PC-3 (cell line): Measurements from ENCODE around the gene ZDHHC1. TPM values are rescaled to one million over a fixed set of nuclear protein-coding genes. Genes with fewer than 3 reads are reported as not detected.

ENCODE experiments used
- ATAC-seq: fragments of 200-7000 bp; cut with Tn5 transposase; 2 replicates; pipeline ENCODE4 v1.9.1; 2020; ENCODE audit warnings: mild to moderate bottlenecking, moderate library complexity
- BruUV-seq: library from RNA; stranded (reverse); fragments of 400-500 nt; replicated peaks from 2 replicates; lab custom pipeline; 2021; lab: Mats Ljungman, UMichigan
- CTCF ChIA-PET: fragments of 300-600 bp; sonication (Branson Sonifier 250); formaldehyde crosslinking; loops from one replicate; lab custom pipeline; 2022; ENCODE audit warnings: antibody characterized with exemption; lab: Charles Lee
- POLR2A ChIA-PET: fragments of 300-600 bp; sonication (Branson Sonifier 250); formaldehyde crosslinking; loops from one replicate; lab custom pipeline; 2022; ENCODE audit warnings: antibody characterized with exemption; ENCODE audit not compliant: unreplicated experiment; lab: Charles Lee
- DNase-seq: peaks from one replicate; pipeline ENCODE4 v3.0.0-alpha.2; 2015
- H2AFZ ChIP-seq: fragments of 300-600 bp; sonication (generic); 2 replicates; pipeline ENCODE4 v1.6.0; 2016; ENCODE audit warnings: antibody characterized with exemption, low read length
- H3F3A ChIP-seq: fragments of 300-600 bp; sonication (generic); one replicate; pipeline ENCODE4 v1.6.0; 2017; ENCODE audit warnings: antibody characterized with exemption, low read length, control low read depth, mild to moderate bottlenecking; ENCODE audit not compliant: unreplicated experiment
- H3K27ac ChIP-seq: fragments of 300-600 bp; sonication (generic); 2 replicates; pipeline ENCODE4 v1.5.1; 2016; ENCODE audit warnings: mild to moderate bottlenecking, low read length
- H3K27me3 ChIP-seq: fragments of 300-600 bp; sonication (generic); 2 replicates; pipeline ENCODE4 v1.6.1; 2016; ENCODE audit warnings: low read length, mixed read lengths
- H3K36me3 ChIP-seq: fragments of 300-600 bp; sonication (generic); 2 replicates; pipeline ENCODE4 v1.6.1; 2016; ENCODE audit warnings: low read depth, mixed run types, low read length, mixed read lengths
- H3K4me1 ChIP-seq: fragments of 300-600 bp; sonication (generic); 2 replicates; pipeline ENCODE4 v1.5.1; 2016; ENCODE audit warnings: low read length; ENCODE audit not compliant: insufficient read depth
- H3K4me2 ChIP-seq: fragments of 300-600 bp; sonication (generic); 2 replicates; pipeline ENCODE4 v1.6.0; 2016; ENCODE audit warnings: low read length
- H3K4me3 ChIP-seq: fragments of 300-600 bp; sonication (generic); 2 replicates; pipeline ENCODE4 v1.5.1; 2016; ENCODE audit warnings: mild to moderate bottlenecking, low read length, mixed read lengths
- H3K79me2 ChIP-seq: fragments of 300-600 bp; sonication (generic); 2 replicates; pipeline ENCODE4 v1.6.1; 2017; ENCODE audit warnings: low read length, mixed read lengths
- H3K9ac ChIP-seq: fragments of 300-600 bp; sonication (generic); 2 replicates; pipeline ENCODE4 v1.6.0; 2016; ENCODE audit warnings: mild to moderate bottlenecking, low read length
- H3K9me2 ChIP-seq: fragments of 300-600 bp; sonication (generic); replicated peaks from 2 replicates; pipeline ENCODE4 v1.6.1; 2016; ENCODE audit warnings: mixed run types, low read length, mixed read lengths
- H3K9me3 ChIP-seq: fragments of 300-600 bp; sonication (generic); 2 replicates; pipeline ENCODE4 v1.6.1; 2016; ENCODE audit warnings: low read length, mixed read lengths
- H4K20me1 ChIP-seq: fragments of 300-600 bp; sonication (generic); 2 replicates; pipeline ENCODE4 v1.6.1; 2016; ENCODE audit warnings: low read length, mixed read lengths
- CTCF ChIP-seq: fragments of 300-600 bp; sonication (generic); conservative IDR thresholded peaks from 2 replicates; pipeline ENCODE4 v1.5.1; 2017; ENCODE audit warnings: antibody characterized with exemption, low read depth, mild to moderate bottlenecking, low read length
- EZH2 ChIP-seq: fragments of 300-600 bp; sonication (generic); IDR thresholded peaks from one replicate; pipeline ENCODE4 v1.6.1; 2017; ENCODE audit warnings: antibody characterized with exemption, mild to moderate bottlenecking, low read length; ENCODE audit not compliant: unreplicated experiment
- EZH2phosphoT487 ChIP-seq: fragments of 300-600 bp; sonication (generic); IDR thresholded peaks from 2 replicates; pipeline ENCODE4 v1.6.1; 2018; ENCODE audit warnings: mild to moderate bottlenecking, antibody characterized with exemption, low read length, borderline replicate concordance
- intact Hi-C: fragments of 100-400 bp; cut with micrococcal nuclease; formaldehyde crosslinking; loops from 2 replicates; pipeline ENCODE4 v1.9.0; 2023
- total RNA-seq: library from RNA; depleted of rRNA; stranded (reverse); fragments of >200 nt; gene quantifications from 2 replicates; pipeline ENCODE4 v1.2.3, GENCODE V29; 2014

ZDHHC1 gene
- total RNA-seq, 1 experiment from 2014 or later = 4.8 TPM

GRCh38 chr16:67372664-67373063, 43.6 kb downstream of the ZDHHC1 start:
- ATAC-seq = no peak
- BruUV-seq = no TSS peak

GRCh38 chr16:67370661-67371060, 45.6 kb downstream of the ZDHHC1 start:
- DNase-seq (no peak), ATAC-seq (no peak)
- Histone ChIP-seq H3K4me3 (no peak overlapping the region), H3F3A (no peaks in the 10 kb centered on the region), H3K27me3 (no peaks in the 10 kb centered on the region), H3K9me2 (no peaks in the 10 kb centered on the region), H3K4me1 (no peaks in the 10 kb centered on the region), H4K20me1 (no peaks in the 10 kb centered on the region), H2AFZ (no peak overlapping the region), H3K27ac (no peak overlapping the region), H3K9me3 (no peaks in the 10 kb centered on the region), H3K79me2 (no peaks in the 10 kb centered on the region), H3K9ac (no peak overlapping the region), H3K36me3 (no peaks in the 10 kb centered on the region), H3K4me2 (no peak overlapping the region)
- ChIA-PET CTCF (no interaction called here), POLR2A (no interaction called here)
- BruUV-seq = no TSS peak
- intact Hi-C loops = no loop called here
- no peak for TF ChIP-seq EZH2phosphoT487
- no peak for TF ChIP-seq CTCF
- TF ChIP-seq EZH2 = no peak

More at GRCh38 chr16:67372664-67373063, 43.6 kb downstream of the ZDHHC1 start:
- TF ChIP-seq EZH2 (no peak), CTCF (peak; percentile 63)
- Histone ChIP-seq H3K4me3 (no peak overlapping the region), H3K79me2 (no peaks in the 10 kb centered on the region), H3K4me2 (no peak overlapping the region), H4K20me1 (no peaks in the 10 kb centered on the region), H3K9ac (no peak overlapping the region), H3K4me1 (no peaks in the 10 kb centered on the region), H3K27me3 (no peaks in the 10 kb centered on the region), H3K9me2 (no peaks in the 10 kb centered on the region), H2AFZ (no peak overlapping the region), H3K27ac (no peak overlapping the region), H3K36me3 (no peaks in the 10 kb centered on the region), H3F3A (no peaks in the 10 kb centered on the region), H3K9me3 (no peaks in the 10 kb centered on the region)
- CTCF ChIA-PET = interaction anchor here (0.7 to 1.0 kb wide), 3 partner anchors 55 to 273 kb away, joined by 3 to 6 read pairs (median 3); no protein-coding TSS in a partner anchor
- POLR2A ChIA-PET = no interaction called here
- intact Hi-C loops = no loop called here
- DNase-seq = peak; percentile 42

GRCh38 chr16:67364600-67365235, 51.6 kb downstream of the ZDHHC1 start:
- BruUV-seq = no TSS peak
- Histone ChIP-seq H3K27ac (no peak overlapping the region), H3K9me2 (no peaks in the 10 kb centered on the region), H3F3A (no peaks in the 10 kb centered on the region), H3K9me3 (no peaks in the 10 kb centered on the region), H3K4me2 (no peak overlapping the region), H3K9ac (no peak overlapping the region), H2AFZ (no peak overlapping the region), H3K4me3 (no peak overlapping the region), H4K20me1 (no peaks in the 10 kb centered on the region), H3K4me1 (no peaks in the 10 kb centered on the region), H3K36me3 (no peaks in the 10 kb centered on the region), H3K79me2 (no peaks in the 10 kb centered on the region), H3K27me3 (no peaks in the 10 kb centered on the region)
- ChIA-PET CTCF (interaction anchor here (0.8 kb wide), 1 partner anchor 104 kb away, joined by 3 read pairs; no protein-coding TSS in a partner anchor), POLR2A (no interaction called here)
- intact Hi-C loops = loop anchor here (2.0 kb wide), 1 partner anchor 18 kb away; no protein-coding TSS in a partner anchor
- DNase-seq (no peak), ATAC-seq (peak; percentile 49; the same call in 1 of the 2 replicates)
- TF ChIP-seq EZH2 (no peak), EZH2phosphoT487 (no peak), CTCF (no peak)
